ENCODE measurements around the gene MPLKIP.

DNA sequence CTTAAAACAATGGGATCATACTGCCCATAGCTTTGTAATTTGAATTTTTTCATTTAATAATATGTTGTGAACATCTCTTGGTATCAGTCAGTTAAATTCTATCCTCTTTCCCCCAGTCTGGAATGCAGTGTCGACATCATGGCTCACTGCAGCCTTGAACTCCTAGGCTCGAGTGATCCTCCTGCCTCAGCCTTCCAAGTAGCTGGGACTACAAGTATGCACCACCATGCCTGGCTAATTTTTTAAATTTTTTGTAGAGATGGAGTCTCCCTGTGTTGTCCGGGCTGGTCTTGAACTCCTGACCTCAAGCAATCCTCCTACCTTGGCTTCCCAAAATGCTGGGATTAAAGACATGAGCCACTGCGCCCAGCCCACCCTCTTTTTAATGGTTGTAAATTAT lies 34.6 kb downstream of the MPLKIP start:
- TF ChIP-seq, protein P1, sequence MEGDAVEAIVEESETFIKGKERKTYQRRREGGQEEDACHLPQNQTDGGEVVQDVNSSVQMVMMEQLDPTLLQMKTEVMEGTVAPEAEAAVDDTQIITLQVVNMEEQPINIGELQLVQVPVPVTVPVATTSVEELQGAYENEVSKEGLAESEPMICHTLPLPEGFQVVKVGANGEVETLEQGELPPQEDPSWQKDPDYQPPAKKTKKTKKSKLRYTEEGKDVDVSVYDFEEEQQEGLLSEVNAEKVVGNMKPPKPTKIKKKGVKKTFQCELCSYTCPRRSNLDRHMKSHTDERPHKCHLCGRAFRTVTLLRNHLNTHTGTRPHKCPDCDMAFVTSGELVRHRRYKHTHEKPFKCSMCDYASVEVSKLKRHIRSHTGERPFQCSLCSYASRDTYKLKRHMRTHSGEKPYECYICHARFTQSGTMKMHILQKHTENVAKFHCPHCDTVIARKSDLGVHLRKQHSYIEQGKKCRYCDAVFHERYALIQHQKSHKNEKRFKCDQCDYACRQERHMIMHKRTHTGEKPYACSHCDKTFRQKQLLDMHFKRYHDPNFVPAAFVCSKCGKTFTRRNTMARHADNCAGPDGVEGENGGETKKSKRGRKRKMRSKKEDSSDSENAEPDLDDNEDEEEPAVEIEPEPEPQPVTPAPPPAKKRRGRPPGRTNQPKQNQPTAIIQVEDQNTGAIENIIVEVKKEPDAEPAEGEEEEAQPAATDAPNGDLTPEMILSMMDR (IDR thresholded peaks at IDR 0.05; ENCODE audit: insufficient read depth, low read depth, low read length) = no peak
- no peak for TF ChIP-seq EZH2 (IDR thresholded peaks at IDR 0.05; ENCODE audit: insufficient read depth, low read length)
